Endothelial cell of umbilical vein (primary cell): ENCODE measurements around the gene IL17F. TPM values are rescaled to one million over a fixed set of nuclear protein-coding genes. Genes with fewer than 3 reads are reported as not detected.

ENCODE experiments used
- BruUV-seq: library from RNA; stranded (reverse); fragments of 400-500 nt; replicated peaks from 2 replicates; lab custom pipeline; 2021; lab: Mats Ljungman, UMichigan
- CTCF ChIA-PET: fragments of 300-600, 350-600 bp; sonication (Branson Sonifier 250); formaldehyde crosslinking; loops from one replicate; lab custom pipeline; 2021; ENCODE audit warnings: antibody characterized with exemption, inconsistent platforms; lab: Charles Lee
- POLR2A ChIA-PET: fragments of 300-600, 350-600 bp; sonication (Branson Sonifier 250); formaldehyde crosslinking; loops from one replicate; lab custom pipeline; 2021; ENCODE audit warnings: antibody characterized with exemption, inconsistent platforms; lab: Charles Lee
- DNase-seq: peaks from one replicate; pipeline ENCODE4 v3.0.0-alpha.2; 2011; ENCODE audit warnings: low read depth, low spot score
- FAIRE-seq: peaks from 2 replicates; lab custom pipeline; 2011; peaks lifted over from hg19 to GRCh38; lab: Jason Lieb, UNC
- H2AFZ ChIP-seq: 2 replicates; pipeline ENCODE4 v1.6.0; 2012; ENCODE audit warnings: low read depth, low read length, control low read depth, inconsistent platforms
- H3K27ac ChIP-seq: 2 replicates; pipeline ENCODE4 v1.5.1; 2011; ENCODE audit warnings: low read depth, mild to moderate bottlenecking, control low read depth, low read length, moderate library complexity; ENCODE audit not compliant: insufficient read depth
- H3K27me3 ChIP-seq, 2 experiments: 2 replicates each; pipeline versions ENCODE4 v1.6.0 to v1.6.1; 2011; ENCODE audit warnings: low read length in 2 of 2, mixed read lengths in 1 of 2; ENCODE audit not compliant: control insufficient read depth in 2 of 2, insufficient read depth in 2 of 2
- H3K36me3 ChIP-seq, 2 experiments: 2 replicates in 1 of 2; 3 replicates in 1 of 2; pipeline ENCODE4 v1.5.1; 2011; ENCODE audit warnings: low read length in 2 of 2, mild to moderate bottlenecking in 1 of 2, moderate library complexity in 1 of 2; ENCODE audit not compliant: control insufficient read depth in 2 of 2, insufficient read depth in 2 of 2; ENCODE audit errors: extremely low read depth in 1 of 2
- H3K4me1 ChIP-seq: 3 replicates; pipeline ENCODE4 v1.5.1; 2011; ENCODE audit warnings: mild to moderate bottlenecking, low read length; ENCODE audit not compliant: control insufficient read depth, insufficient read depth; ENCODE audit errors: extremely low read depth
- H3K4me2 ChIP-seq: 2 replicates; pipeline ENCODE4 v1.6.1; 2011; ENCODE audit warnings: low read length, control low read depth, mixed read lengths; ENCODE audit not compliant: insufficient read depth
- H3K4me3 ChIP-seq, 3 experiments: fragments of 200-600 bp in 1 of 3; sonication (generic), shearing (Covaris generic) in 1 of 3; replicated peaks in 1 of 3; 2 replicates each; pipeline ENCODE4 v1.5.1; 2011 to 2016; ENCODE audit warnings: control low read depth in 3 of 3, low read length in 3 of 3, mild to moderate bottlenecking in 2 of 3, inconsistent platforms in 1 of 3, low read depth in 1 of 3, moderate library complexity in 1 of 3; ENCODE audit not compliant: insufficient read depth in 1 of 3
- H3K79me2 ChIP-seq: 2 replicates; pipeline ENCODE4 v1.6.0; 2012; ENCODE audit warnings: low read length, inconsistent platforms; ENCODE audit not compliant: control insufficient read depth, insufficient read depth
- H3K9ac ChIP-seq: replicated peaks from 2 replicates; pipeline ENCODE3; 2011; ENCODE audit warnings: low read length, control low read depth; ENCODE audit not compliant: insufficient read depth; ENCODE audit errors: extremely low read depth
- H3K9me1 ChIP-seq: replicated peaks from 3 replicates; pipeline ENCODE4 v1.6.0; 2011; ENCODE audit warnings: mild to moderate bottlenecking, low read length; ENCODE audit not compliant: control insufficient read depth, insufficient read depth; ENCODE audit errors: extremely low read depth
- H3K9me3 ChIP-seq: replicated peaks from 2 replicates; pipeline ENCODE4 v1.5.1; 2012; ENCODE audit warnings: low read length, inconsistent platforms; ENCODE audit not compliant: control insufficient read depth, insufficient read depth
- H4K20me1 ChIP-seq: replicated peaks from 2 replicates; pipeline ENCODE3; 2011; ENCODE audit warnings: mild to moderate bottlenecking, low read length; ENCODE audit not compliant: control insufficient read depth, insufficient read depth; ENCODE audit errors: extremely low read depth
- CTCF ChIP-seq, 2 donors: IDR thresholded peaks; 1 replicate in 1 of 2; 2 replicates in 1 of 2; pipeline ENCODE4 v1.5.1; 2011; ENCODE audit warnings: low read length in 2 of 2, mild to moderate bottlenecking in 2 of 2, moderate library complexity in 2 of 2, control low read depth in 1 of 2, inconsistent platforms in 1 of 2, low read depth in 1 of 2; ENCODE audit not compliant: insufficient read depth in 1 of 2; ENCODE audit errors: extremely low read depth in 1 of 2
- EZH2 ChIP-seq: IDR thresholded peaks from 2 replicates; pipeline ENCODE4 v1.6.1; 2012; ENCODE audit warnings: borderline replicate concordance, low read depth, mild to moderate bottlenecking, moderate library complexity, low read length, inconsistent platforms; ENCODE audit not compliant: severe bottlenecking
- FOS ChIP-seq: IDR thresholded peaks from 2 replicates; pipeline ENCODE4 v1.6.1; 2011; ENCODE audit warnings: mild to moderate bottlenecking, low read length, moderate library complexity, borderline replicate concordance; ENCODE audit not compliant: insufficient read depth
- GATA2 ChIP-seq: IDR thresholded peaks from 2 replicates; pipeline ENCODE4 v1.7.0; 2011; ENCODE audit warnings: low read depth, mild to moderate bottlenecking, moderate library complexity, mixed read lengths, low read length; ENCODE audit not compliant: insufficient read length, insufficient read depth
- JUN ChIP-seq: IDR thresholded peaks from 2 replicates; pipeline ENCODE4 v1.6.1; 2011; ENCODE audit warnings: borderline replicate concordance, low read depth; ENCODE audit not compliant: insufficient read length, insufficient read depth
- MAX ChIP-seq: IDR thresholded peaks from 2 replicates; pipeline ENCODE4 v1.6.1; 2011; ENCODE audit not compliant: insufficient read depth, insufficient read length
- MYC ChIP-seq: IDR thresholded peaks from one replicate; pipeline ENCODE4 v1.6.1; 2011; ENCODE audit warnings: mild to moderate bottlenecking, low read depth, low read length
- POLR2A ChIP-seq: IDR thresholded peaks from 2 replicates; pipeline ENCODE4 v1.6.1; 2012; ENCODE audit warnings: low read depth, mild to moderate bottlenecking, control low read depth, low read length
- POLR2AphosphoS5 ChIP-seq: IDR thresholded peaks from 2 replicates; pipeline ENCODE4 v1.6.1; 2012; ENCODE audit warnings: low read depth, mild to moderate bottlenecking, control low read depth, low read length, moderate library complexity; ENCODE audit not compliant: insufficient read depth
- dilution Hi-C: fragments of 300-500 bp; cut with MboI; formaldehyde crosslinking; loops from one replicate; pipeline ENCODE4 v1.15.0; 2019; ENCODE audit warnings: low sequenced_read_pairs; ENCODE audit not compliant: extremely low pct_ligation_motif_present
- intact Hi-C: fragments of 100-400 bp; cut with micrococcal nuclease; formaldehyde crosslinking; loops from one replicate; pipeline ENCODE4 v1.10.0; 2022
- polyA plus RNA-seq, 4 experiments: library from polyadenylated mRNA; depleted of rRNA in 3 of 4; stranded (reverse) in 3 of 4; unstranded in 1 of 4; fragments of >200 nt; gene quantifications; 2 replicates each; pipeline versions ENCODE4 v1.2.1 to v1.2.3, GENCODE V29; 2011 to 2012; ENCODE audit warnings: missing spikeins in 1 of 4
- total RNA-seq: library from RNA; stranded (reverse); gene quantifications from 2 replicates; pipeline ENCODE4 v1.2.3, GENCODE V29; 2021

Gene IL17F
- total and polyA plus RNA-seq, 2 donors (not counting 3 experiments of a cell fraction or from before 2014, with no cell fraction given), result not detected

- intact Hi-C loops, result no loop called here
- no TSS peak for BruUV-seq
- H3K4me2 ChIP-seq, result no peak overlapping the region
- no peak overlapping the region for H3K4me3 ChIP-seq
- TF ChIP-seq MAX (no peak), CTCF (IDR thresholded peaks at IDR 0.05; ENCODE audit: extremely low read depth in 1 of 2, insufficient read depth in 1 of 2, low read depth in 1 of 2, low read length in 2 of 2) (no peak), GATA2 (no peak), JUN (no peak), POLR2AphosphoS5 (no peak), EZH2 (no peak), FOS (no peak), MYC (no peak), POLR2A (no peak)
- H2AFZ ChIP-seq, result no peak overlapping the region
- ChIA-PET CTCF (no interaction called here), POLR2A (no interaction called here)
- no peaks in the 10 kb centered on the region for H3K36me3 ChIP-seq
- no peaks in the 10 kb centered on the region for H3K4me1 ChIP-seq
- H3K27ac ChIP-seq, result no peak overlapping the region
- DNase-seq, result no peak
- H4K20me1 ChIP-seq, result no peaks in the 10 kb centered on the region
- H3K79me2 ChIP-seq, result no peaks in the 10 kb centered on the region
- H3K9ac ChIP-seq, result no peak overlapping the region
- FAIRE-seq, result no peak
- peaks cover 0 to 4% of the 10 kb centered on the region in 2 experiments for H3K27me3 ChIP-seq
- dilution Hi-C loops, result no loop called here
- no peaks in the 10 kb centered on the region for H3K9me1 ChIP-seq
- no peaks in the 10 kb centered on the region for H3K9me3 ChIP-seq
These were observed 57.2 kb downstream of the IL17F start for GRCh38 chr6:52187098-52187497.

Other genes starting within 250 kb of the IL17F start
- not detected in 2 replicates for gene PKHD1, start 156.9 kb downstream of the IL17F start, total RNA-seq
- not detected in 2 replicates for gene PKHD1, start 156.9 kb downstream of the IL17F start, polyA plus RNA-seq
- not detected in 2 replicates for gene IL17A, start 58.1 kb downstream of the IL17F start, total RNA-seq
- gene IL17A, start 58.1 kb downstream of the IL17F start, polyA plus RNA-seq, result not detected in 2 replicates
- gene MCM3, start 40.2 kb upstream of the IL17F start, total RNA-seq, result 80.6 and 81.6 TPM in 2 replicates
- gene MCM3, start 40.2 kb upstream of the IL17F start, polyA plus RNA-seq, result 50.3 and 57.2 TPM in 2 replicates
- gene PAQR8, start 117.7 kb upstream of the IL17F start, total RNA-seq, result 6.0 TPM in 2 replicates
- 4.3 TPM in 2 replicates for gene PAQR8, start 117.7 kb upstream of the IL17F start, polyA plus RNA-seq
- 14.6 and 21.1 TPM in 2 replicates for gene EFHC1, start 175.8 kb upstream of the IL17F start, total RNA-seq
- 17.6 and 18.5 TPM in 2 replicates for gene EFHC1, start 175.8 kb upstream of the IL17F start, polyA plus RNA-seq